GM13977 (cell line): Measurements from ENCODE around the gene HNRNPA1L2.
"Not testable (repeated sequence)": the region's sequence is repeated elsewhere in the genome, so short reads cannot be mapped to it uniquely, and the experiment has no call there.

Source experiments
- DNase-seq: peaks from one replicate; pipeline ENCODE4 v3.0.0; 2012; ENCODE audit warnings: low spot score
- in situ Hi-C: fragments of 300-500 bp; cut with MboI; formaldehyde crosslinking; loops from one replicate; pipeline ENCODE4 v1.12.0; 2022; ENCODE audit warnings: low sequenced_read_pairs, low pct_unique_long_range_greater_than_20kb, mixed read lengths, inconsistent platforms; ENCODE audit not compliant: unreplicated experiment
- TF ChIP-seq, protein P1 (sequence below): IDR thresholded peaks from 2 replicates; pipeline ENCODE4 v1.5.1; 2012; ENCODE audit warnings: mild to moderate bottlenecking, control low read depth; ENCODE audit not compliant: insufficient read depth; ENCODE audit errors: extremely low read depth, missing control alignments

Gene HNRNPA1L2

GRCh38 chr13:52677823-52678222 is 35.6 kb downstream of the HNRNPA1L2 start:
- TF ChIP-seq, protein P1, sequence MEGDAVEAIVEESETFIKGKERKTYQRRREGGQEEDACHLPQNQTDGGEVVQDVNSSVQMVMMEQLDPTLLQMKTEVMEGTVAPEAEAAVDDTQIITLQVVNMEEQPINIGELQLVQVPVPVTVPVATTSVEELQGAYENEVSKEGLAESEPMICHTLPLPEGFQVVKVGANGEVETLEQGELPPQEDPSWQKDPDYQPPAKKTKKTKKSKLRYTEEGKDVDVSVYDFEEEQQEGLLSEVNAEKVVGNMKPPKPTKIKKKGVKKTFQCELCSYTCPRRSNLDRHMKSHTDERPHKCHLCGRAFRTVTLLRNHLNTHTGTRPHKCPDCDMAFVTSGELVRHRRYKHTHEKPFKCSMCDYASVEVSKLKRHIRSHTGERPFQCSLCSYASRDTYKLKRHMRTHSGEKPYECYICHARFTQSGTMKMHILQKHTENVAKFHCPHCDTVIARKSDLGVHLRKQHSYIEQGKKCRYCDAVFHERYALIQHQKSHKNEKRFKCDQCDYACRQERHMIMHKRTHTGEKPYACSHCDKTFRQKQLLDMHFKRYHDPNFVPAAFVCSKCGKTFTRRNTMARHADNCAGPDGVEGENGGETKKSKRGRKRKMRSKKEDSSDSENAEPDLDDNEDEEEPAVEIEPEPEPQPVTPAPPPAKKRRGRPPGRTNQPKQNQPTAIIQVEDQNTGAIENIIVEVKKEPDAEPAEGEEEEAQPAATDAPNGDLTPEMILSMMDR: no peak
- no peak for DNase-seq
- in situ Hi-C loops: no loop called here

DNA sequence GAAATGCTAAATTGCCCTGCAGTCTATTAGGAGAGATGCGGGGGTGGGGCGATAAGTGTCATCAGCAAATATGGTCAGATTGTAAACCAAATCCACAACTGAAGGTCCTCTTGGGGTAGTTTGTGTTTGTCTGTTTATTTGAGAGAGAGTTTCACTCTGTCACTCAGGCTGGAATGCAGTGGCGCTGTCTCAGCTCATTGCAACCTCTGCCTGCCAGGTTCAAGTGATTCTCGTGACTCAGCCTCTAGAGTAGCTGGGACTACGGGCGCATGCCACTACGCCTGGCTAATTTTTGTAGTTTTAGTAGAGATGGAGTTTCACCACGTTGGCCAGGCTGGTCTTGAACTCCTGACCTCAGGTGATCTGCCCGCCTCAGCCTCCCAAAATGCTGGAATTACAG is 43.6 kb downstream of the HNRNPA1L2 start:
- DNase-seq, in situ Hi-C loops: not testable (repeated sequence)

GRCh38 chr13:52686376-52686775 is 44.1 kb downstream of the HNRNPA1L2 start:
- in situ Hi-C loops: no loop called here
- no peak for DNase-seq
- TF ChIP-seq, protein P1: no peak
